ENCODE data around the gene ASGR2.
"Not testable (repeated sequence)": the region's sequence is repeated elsewhere in the genome, so short reads cannot be mapped to it uniquely, and the experiment has no call there.

The ASGR2 gene

GRCh38 chr17:7114241-7114874 is at the start of gene ASGR2:
Gene ASGR2 (minus strand): TSS chr17:7114822. CDS start chr17:7114240, 582 bp downstream.
- no peak for DNase-seq (ENCODE audit: low read depth)
- no peak for TF ChIP-seq CTCF (IDR thresholded peaks at IDR 0.05; ENCODE audit: control insufficient read depth, extremely low read depth, insufficient read depth)
- H3K4me3 ChIP-seq (ENCODE audit: low read depth, low read length): no peak within 1 kb of the TSS

GRCh38 chr17:7159571-7159970 is 44.9 kb upstream of the ASGR2 start:
- DNase-seq (ENCODE audit: low read depth): peak; percentile 21
- not testable (repeated sequence) for H3K4me3 ChIP-seq (ENCODE audit: low read depth, low read length)

GRCh38 chr17:7158424-7158823 is 43.8 kb upstream of the ASGR2 start:
- DNase-seq (ENCODE audit: low read depth); H3K4me3 ChIP-seq (ENCODE audit: low read depth, low read length): not testable (repeated sequence)

- no peak for DNase-seq (ENCODE audit: low read depth)
These were observed 41.8 kb upstream of the ASGR2 start for GRCh38 chr17:7156342-7156940.

GRCh38 chr17:7147772-7148171 is 33.1 kb upstream of the ASGR2 start:
- no peak for DNase-seq (ENCODE audit: low read depth)
- no peak for TF ChIP-seq CTCF (IDR thresholded peaks at IDR 0.05; ENCODE audit: control insufficient read depth, extremely low read depth, insufficient read depth)
- no peak overlapping the region for H3K4me3 ChIP-seq (ENCODE audit: low read depth, low read length)

More at GRCh38 chr17:7156342-7156940, 41.8 kb upstream of the ASGR2 start:
- no peak overlapping the region for H3K4me3 ChIP-seq (ENCODE audit: low read depth, low read length)
- TF ChIP-seq CTCF (IDR thresholded peaks at IDR 0.05; ENCODE audit: control insufficient read depth, extremely low read depth, insufficient read depth): no peak

GRCh38 chr17:7146115-7146514 is 31.5 kb upstream of the ASGR2 start:
- DNase-seq (ENCODE audit: low read depth): no peak
- H3K4me3 ChIP-seq (ENCODE audit: low read depth, low read length): no peak overlapping the region
- TF ChIP-seq CTCF (IDR thresholded peaks at IDR 0.05; ENCODE audit: control insufficient read depth, extremely low read depth, insufficient read depth): no peak

GRCh38 chr17:7144213-7144612 is 29.6 kb upstream of the ASGR2 start:
- no peak for TF ChIP-seq CTCF (IDR thresholded peaks at IDR 0.05; ENCODE audit: control insufficient read depth, extremely low read depth, insufficient read depth)
- no peak for DNase-seq (ENCODE audit: low read depth)
- H3K4me3 ChIP-seq (ENCODE audit: low read depth, low read length): no peak overlapping the region

GRCh38 chr17:7141824-7142223 is 27.2 kb upstream of the ASGR2 start:
- no peak for DNase-seq (ENCODE audit: low read depth)
- H3K4me3 ChIP-seq (ENCODE audit: low read depth, low read length): peak overlapping the region; percentile 19; the same call in 1 of the 2 replicates
- no peak for TF ChIP-seq CTCF (IDR thresholded peaks at IDR 0.05; ENCODE audit: control insufficient read depth, extremely low read depth, insufficient read depth)

All from LNCaP clone FGC (cell line).